SU-DHL-6 (cell line): Measurements from ENCODE around the gene EPHB2.

Experiments used
- H2AFZ ChIP-seq: fragments of 200-600 bp; sonication (generic); 2 replicates; pipeline ENCODE4 v1.6.1; 2014; ENCODE audit warnings: low read depth, mild to moderate bottlenecking, moderate library complexity, mixed read lengths, antibody characterized with exemption, low read length; ENCODE audit not compliant: severe bottlenecking
- H3F3A ChIP-seq: fragments of 200-600 bp; shearing (Covaris generic); 2 replicates; pipeline ENCODE4 v1.6.0; 2016; ENCODE audit warnings: antibody characterized with exemption, mild to moderate bottlenecking; ENCODE audit not compliant: insufficient read depth
- H3K27ac ChIP-seq: fragments of 200-600 bp; sonication (generic); 2 replicates; pipeline ENCODE4 v1.5.1; 2016; ENCODE audit warnings: low read depth, mild to moderate bottlenecking, low read length, moderate library complexity, mixed read lengths
- H3K27me3 ChIP-seq: fragments of 200-600 bp; sonication (generic), shearing (Covaris generic); 2 replicates; pipeline ENCODE4 v1.6.0; 2014; ENCODE audit warnings: mild to moderate bottlenecking, low read length
- H3K36me3 ChIP-seq: fragments of 200-600 bp; sonication (generic); 2 replicates; pipeline ENCODE4 v1.6.1; 2014; ENCODE audit warnings: mild to moderate bottlenecking, low read length, mixed read lengths
- H3K4me2 ChIP-seq: fragments of 300-600, 200-600 bp; shearing (Covaris generic), sonication (generic); 2 replicates; pipeline ENCODE4 v1.6.0; 2014; ENCODE audit warnings: low read length, low read depth, mild to moderate bottlenecking; ENCODE audit not compliant: poor library complexity, severe bottlenecking
- H3K4me3 ChIP-seq: fragments of 200-600 bp; sonication (generic); 2 replicates; pipeline ENCODE4 v1.5.1; 2014; ENCODE audit warnings: antibody characterized with exemption, low read length, mild to moderate bottlenecking, mixed read lengths; ENCODE audit not compliant: insufficient read depth, poor library complexity, severe bottlenecking
- H3K79me2 ChIP-seq: fragments of 200-600 bp; sonication (generic); 2 replicates; pipeline ENCODE4 v1.6.1; 2014; ENCODE audit warnings: mild to moderate bottlenecking, low read length, moderate library complexity; ENCODE audit not compliant: insufficient read depth
- H3K9ac ChIP-seq: fragments of 200-600 bp; sonication (generic); 2 replicates; pipeline ENCODE4 v1.7.0; 2014; ENCODE audit warnings: mild to moderate bottlenecking, low read length
- H3K9me2 ChIP-seq: fragments of 200-600 bp; sonication (generic); replicated peaks from 2 replicates; pipeline ENCODE4 v1.6.1; 2014; ENCODE audit warnings: low read length; ENCODE audit not compliant: insufficient read depth
- H3K9me3 ChIP-seq: fragments of 200-600 bp; sonication (generic); 2 replicates; pipeline ENCODE4 v1.6.1; 2014; ENCODE audit warnings: low read length, mixed read lengths; ENCODE audit not compliant: insufficient read depth
- H4K20me1 ChIP-seq: fragments of 200-600 bp; sonication (generic); 2 replicates; pipeline ENCODE4 v1.6.1; 2014; ENCODE audit warnings: low read depth, mild to moderate bottlenecking, antibody characterized with exemption, low read length, moderate library complexity, mixed read lengths
- EZH2phosphoT487 ChIP-seq: fragments of 200-600 bp; sonication (generic), shearing (Covaris generic); conservative IDR thresholded peaks from 2 replicates; pipeline ENCODE4 v1.6.1; 2018; ENCODE audit warnings: mild to moderate bottlenecking, antibody characterized with exemption, low read length, moderate library complexity, mixed read lengths
- TF ChIP-seq, protein P1 (sequence below): fragments of 200-600 bp; sonication (generic); IDR thresholded peaks from one replicate; pipeline ENCODE4 v1.5.1; 2017; ENCODE audit warnings: antibody characterized with exemption, mild to moderate bottlenecking, low read length, moderate library complexity; ENCODE audit not compliant: insufficient read depth, poor library complexity, severe bottlenecking

EPHB2 gene

DNA sequence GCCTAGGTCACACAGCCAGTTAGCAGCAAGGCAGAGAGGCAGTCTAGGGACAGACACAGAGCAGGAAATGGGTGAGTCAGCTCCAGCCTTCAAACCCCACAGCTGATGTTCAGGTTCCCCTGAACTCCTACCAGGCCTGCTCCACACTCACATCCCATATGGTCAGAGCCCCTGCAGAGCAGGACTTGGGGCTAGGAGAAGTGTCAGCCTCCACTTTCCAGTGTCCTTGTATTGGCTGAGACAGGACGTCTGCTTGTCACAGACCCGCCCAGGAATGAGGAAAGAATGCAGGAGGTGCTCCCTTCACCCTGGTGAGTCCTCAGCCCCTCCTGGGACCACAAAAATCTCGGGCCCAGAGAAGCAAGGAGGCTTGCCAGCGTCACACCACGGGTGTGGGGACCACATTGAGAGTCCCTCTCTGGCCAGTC is 169.5 kb downstream of the EPHB2 start:
- Histone ChIP-seq H3K79me2 (no peaks in the 10 kb centered on the region), H3K9me3 (no peaks in the 10 kb centered on the region), H3K9me2 (no peaks in the 10 kb centered on the region), H3K27ac (no peak overlapping the region), H3F3A (no peaks in the 10 kb centered on the region), H3K27me3 (no peaks in the 10 kb centered on the region), H2AFZ (no peak overlapping the region), H3K4me2 (no peak overlapping the region), H3K36me3 (no peaks in the 10 kb centered on the region), H3K4me3 (no peak overlapping the region), H4K20me1 (no peaks in the 10 kb centered on the region), H3K9ac (no peak overlapping the region)
- TF ChIP-seq, protein P1, sequence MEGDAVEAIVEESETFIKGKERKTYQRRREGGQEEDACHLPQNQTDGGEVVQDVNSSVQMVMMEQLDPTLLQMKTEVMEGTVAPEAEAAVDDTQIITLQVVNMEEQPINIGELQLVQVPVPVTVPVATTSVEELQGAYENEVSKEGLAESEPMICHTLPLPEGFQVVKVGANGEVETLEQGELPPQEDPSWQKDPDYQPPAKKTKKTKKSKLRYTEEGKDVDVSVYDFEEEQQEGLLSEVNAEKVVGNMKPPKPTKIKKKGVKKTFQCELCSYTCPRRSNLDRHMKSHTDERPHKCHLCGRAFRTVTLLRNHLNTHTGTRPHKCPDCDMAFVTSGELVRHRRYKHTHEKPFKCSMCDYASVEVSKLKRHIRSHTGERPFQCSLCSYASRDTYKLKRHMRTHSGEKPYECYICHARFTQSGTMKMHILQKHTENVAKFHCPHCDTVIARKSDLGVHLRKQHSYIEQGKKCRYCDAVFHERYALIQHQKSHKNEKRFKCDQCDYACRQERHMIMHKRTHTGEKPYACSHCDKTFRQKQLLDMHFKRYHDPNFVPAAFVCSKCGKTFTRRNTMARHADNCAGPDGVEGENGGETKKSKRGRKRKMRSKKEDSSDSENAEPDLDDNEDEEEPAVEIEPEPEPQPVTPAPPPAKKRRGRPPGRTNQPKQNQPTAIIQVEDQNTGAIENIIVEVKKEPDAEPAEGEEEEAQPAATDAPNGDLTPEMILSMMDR = no peak
- TF ChIP-seq EZH2phosphoT487 = no peak

DNA sequence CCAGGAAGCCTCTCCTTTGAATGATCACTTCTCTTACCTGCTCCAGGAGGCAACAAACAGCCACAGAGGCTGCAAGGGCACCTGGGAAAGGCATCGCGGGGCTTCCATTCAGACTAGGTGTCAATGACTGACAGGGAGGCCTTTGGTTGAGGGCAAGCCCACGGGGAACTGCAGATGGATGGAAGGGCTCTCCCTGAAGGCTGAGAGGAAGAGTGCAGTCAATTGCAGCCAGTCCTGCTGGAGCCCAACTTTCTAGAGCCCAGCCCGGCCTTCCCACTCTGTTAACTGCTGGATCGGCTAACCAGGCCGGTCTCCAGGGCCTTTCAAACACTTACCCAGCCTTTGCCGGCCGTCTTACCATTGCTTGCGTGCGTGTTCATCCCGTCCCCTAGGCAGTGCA is 172.8 kb downstream of the EPHB2 start:
- TF ChIP-seq EZH2phosphoT487 = no peak
- TF ChIP-seq, protein P1 = no peak
- H3K79me2 ChIP-seq = no peaks in the 10 kb centered on the region
- no peaks in the 10 kb centered on the region for H3K9me2 ChIP-seq
- H3K4me3 ChIP-seq = no peak overlapping the region
- H3K36me3 ChIP-seq = no peaks in the 10 kb centered on the region
- no peak overlapping the region for H3K9ac ChIP-seq
- no peaks in the 10 kb centered on the region for H3K27me3 ChIP-seq
- H3F3A ChIP-seq = no peaks in the 10 kb centered on the region
- no peaks in the 10 kb centered on the region for H4K20me1 ChIP-seq
- no peak overlapping the region for H2AFZ ChIP-seq
- no peaks in the 10 kb centered on the region for H3K9me3 ChIP-seq
- no peak overlapping the region for H3K4me2 ChIP-seq
- H3K27ac ChIP-seq = no peak overlapping the region

DNA sequence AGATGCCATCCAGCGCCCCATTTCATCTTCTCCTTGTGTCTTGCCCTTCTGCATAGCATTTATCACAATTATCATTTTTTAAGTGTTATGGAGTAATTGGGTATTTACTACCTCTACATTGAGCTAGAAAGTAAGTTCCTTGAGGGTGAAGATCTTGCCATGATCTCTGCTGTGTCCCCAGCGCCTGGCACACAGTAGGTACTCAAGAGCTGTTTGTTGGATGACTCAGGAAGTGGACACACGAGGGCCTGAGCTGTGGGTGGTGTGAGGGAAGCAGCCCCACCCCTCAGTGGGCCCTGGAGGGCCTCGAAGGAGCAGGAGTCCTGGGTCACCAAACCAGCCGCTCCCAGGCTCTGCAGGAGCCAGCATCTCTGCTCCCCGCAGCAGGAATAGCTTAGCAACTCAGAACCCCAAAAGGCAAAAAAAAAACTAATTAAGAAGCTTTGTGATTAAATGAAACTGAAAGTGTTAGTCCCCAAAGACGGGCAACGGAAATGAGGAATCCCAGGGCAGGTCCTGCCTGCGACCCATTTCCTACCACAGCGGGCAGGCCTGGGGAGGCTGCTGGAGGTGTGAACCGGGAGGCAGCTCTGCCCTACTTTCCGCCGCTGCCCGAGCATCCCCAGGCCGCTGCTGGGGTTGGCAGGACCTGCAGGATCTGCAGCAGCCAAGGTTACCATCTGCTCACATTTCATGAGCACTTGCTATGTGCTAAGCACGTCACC is 174.3 kb downstream of the EPHB2 start:
- Histone ChIP-seq H3K9me3 (no peaks in the 10 kb centered on the region), H3K27ac (no peak overlapping the region), H3K9me2 (no peaks in the 10 kb centered on the region), H3K79me2 (no peaks in the 10 kb centered on the region), H3K36me3 (no peaks in the 10 kb centered on the region), H3K4me3 (no peak overlapping the region), H3K9ac (no peak overlapping the region), H4K20me1 (no peaks in the 10 kb centered on the region), H3K27me3 (no peaks in the 10 kb centered on the region), H2AFZ (no peak overlapping the region), H3K4me2 (no peak overlapping the region), H3F3A (no peaks in the 10 kb centered on the region)
- TF ChIP-seq, protein P1 = no peak
- no peak for TF ChIP-seq EZH2phosphoT487
